Endodermal cell (in vitro differentiated cells): ENCODE results near the gene ATN1. TPM values are rescaled to one million over a fixed set of nuclear protein-coding genes. Genes with fewer than 3 reads are reported as not detected.
"Not testable (repeated sequence)": the region's sequence is repeated elsewhere in the genome, so short reads cannot be mapped to it uniquely, and the experiment has no call there.

Experiments used
- DNase-seq: peaks from one replicate; pipeline ENCODE4 v3.0.0-alpha.2; 2017
- H3K27ac ChIP-seq: 2 replicates; pipeline ENCODE4 v1.5.1; 2013; ENCODE audit warnings: mild to moderate bottlenecking, low read depth, low read length, moderate library complexity
- H3K27me3 ChIP-seq: 2 replicates; pipeline ENCODE4 v1.6.1; 2013; ENCODE audit warnings: mild to moderate bottlenecking, low read length, moderate library complexity; ENCODE audit not compliant: insufficient read depth, control insufficient read depth, poor library complexity, severe bottlenecking
- H3K36me3 ChIP-seq: 2 replicates; pipeline ENCODE4 v1.7.0; 2013; ENCODE audit warnings: mild to moderate bottlenecking, low read length, moderate library complexity; ENCODE audit not compliant: control insufficient read depth, insufficient read depth
- H3K4me1 ChIP-seq: one replicate; pipeline ENCODE4 v1.7.0; 2013; ENCODE audit warnings: low read length; ENCODE audit not compliant: control insufficient read depth, insufficient read depth
- H3K4me3 ChIP-seq: 2 replicates; pipeline ENCODE4 v1.5.1; 2013; ENCODE audit warnings: mild to moderate bottlenecking, low read length, moderate library complexity
- H3K9ac ChIP-seq: 2 replicates; pipeline ENCODE4 v1.6.1; 2013; ENCODE audit warnings: mild to moderate bottlenecking, low read length, moderate library complexity; ENCODE audit not compliant: poor library complexity, severe bottlenecking; ENCODE audit errors: extremely low read depth
- H3K9me3 ChIP-seq: 2 replicates; pipeline ENCODE4 v1.6.1; 2013; ENCODE audit warnings: mild to moderate bottlenecking, low read length, moderate library complexity; ENCODE audit not compliant: control insufficient read depth
- H3K27ac Mint-ChIP-seq: 2 replicates; pipeline ENCODE4 v1.8.0; 2020; ENCODE audit warnings: mixed read lengths
- H3K27me3 Mint-ChIP-seq: 2 replicates; pipeline ENCODE4 v1.8.0; 2021; ENCODE audit warnings: mild to moderate bottlenecking, mixed read lengths; ENCODE audit not compliant: insufficient read depth
- H3K36me3 Mint-ChIP-seq: 2 replicates; pipeline ENCODE4 v1.8.0; 2020; ENCODE audit warnings: low read depth, mixed read lengths
- H3K4me1 Mint-ChIP-seq: 2 replicates; pipeline ENCODE4 v1.8.0; 2020; ENCODE audit warnings: mixed read lengths
- H3K4me3 Mint-ChIP-seq: 2 replicates; pipeline ENCODE4 v1.8.0; 2020; ENCODE audit warnings: mild to moderate bottlenecking, moderate library complexity, mixed read lengths
- H3K9me3 Mint-ChIP-seq: 2 replicates; pipeline ENCODE4 v1.8.0; 2020; ENCODE audit warnings: mild to moderate bottlenecking, mixed read lengths
- WGBS, 2 experiments: methylation state at CpG; one replicate each; pipeline versions ENCODE4 v1.1.5 to v1.1.7; 2013; ENCODE audit warnings: missing lambda C conversion rate in 2 of 2, mixed read lengths in 1 of 2; ENCODE audit not compliant: insufficient coverage in 1 of 2, insufficient read length in 1 of 2; 5-methylcytosine and 5-hydroxymethylcytosine counted together
- total RNA-seq, 2 donors: library from RNA; stranded (reverse); fragmentation: NEBNext Ultra II Directional in 1 of 2; extraction: Animal tissue kit (Norgen Biotek cat#: 25700) in 1 of 2; gene quantifications; 2 replicates in 1 of 2; 3 replicates in 1 of 2; pipeline ENCODE4 v1.2.1, GENCODE V29; 2021
- TF ChIP-seq, protein P1 (sequence below): fragments of 200-600 bp; sonication (generic); conservative IDR thresholded peaks from 2 replicates; pipeline ENCODE4 v1.5.0; 2021; ENCODE audit warnings: antibody characterized with exemption, mild to moderate bottlenecking

The ATN1 gene
- total RNA-seq, 2 donors from 2014 or later: 111 to 244 TPM

DNA sequence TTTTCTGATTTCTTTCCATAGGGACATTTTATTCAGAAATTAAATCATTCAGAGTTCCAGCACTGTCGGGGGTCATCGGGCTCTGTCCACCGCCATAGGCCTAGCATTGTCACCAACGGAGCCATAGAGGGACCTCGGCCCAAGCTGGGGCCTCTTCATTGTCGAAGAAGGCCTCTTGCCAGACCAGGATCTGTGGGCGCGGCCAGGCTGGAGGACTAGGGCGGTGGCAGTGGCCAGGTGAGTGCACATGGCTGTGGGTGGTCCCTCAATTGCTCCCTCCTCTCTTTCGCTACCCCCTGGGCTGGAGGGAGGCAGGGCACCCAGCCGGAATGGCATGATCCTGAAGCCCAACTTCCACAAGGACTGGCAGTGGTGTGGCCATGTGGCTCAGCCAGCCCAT, 44.1 kb upstream of the ATN1 start:
- 91 to 95% methylated on average over 6 to 11 of the region's 11 CpGs for WGBS, 2 experiments
- no peak for DNase-seq
- H3K4me3 ChIP-seq: no peak overlapping the region
- Mint-ChIP-seq H3K4me3 (no peak overlapping the region), H3K27ac (peak overlapping the region; percentile 75), H3K9me3 (no peaks in the 10 kb centered on the region), H3K27me3 (no peaks in the 10 kb centered on the region), H3K4me1 (peaks cover 37% of the 10 kb centered on the region), H3K36me3 (peaks cover 46% of the 10 kb centered on the region)
- no peaks in the 10 kb centered on the region for H3K9me3 ChIP-seq
- H3K27ac ChIP-seq: no peak overlapping the region
- TF ChIP-seq, protein P1, sequence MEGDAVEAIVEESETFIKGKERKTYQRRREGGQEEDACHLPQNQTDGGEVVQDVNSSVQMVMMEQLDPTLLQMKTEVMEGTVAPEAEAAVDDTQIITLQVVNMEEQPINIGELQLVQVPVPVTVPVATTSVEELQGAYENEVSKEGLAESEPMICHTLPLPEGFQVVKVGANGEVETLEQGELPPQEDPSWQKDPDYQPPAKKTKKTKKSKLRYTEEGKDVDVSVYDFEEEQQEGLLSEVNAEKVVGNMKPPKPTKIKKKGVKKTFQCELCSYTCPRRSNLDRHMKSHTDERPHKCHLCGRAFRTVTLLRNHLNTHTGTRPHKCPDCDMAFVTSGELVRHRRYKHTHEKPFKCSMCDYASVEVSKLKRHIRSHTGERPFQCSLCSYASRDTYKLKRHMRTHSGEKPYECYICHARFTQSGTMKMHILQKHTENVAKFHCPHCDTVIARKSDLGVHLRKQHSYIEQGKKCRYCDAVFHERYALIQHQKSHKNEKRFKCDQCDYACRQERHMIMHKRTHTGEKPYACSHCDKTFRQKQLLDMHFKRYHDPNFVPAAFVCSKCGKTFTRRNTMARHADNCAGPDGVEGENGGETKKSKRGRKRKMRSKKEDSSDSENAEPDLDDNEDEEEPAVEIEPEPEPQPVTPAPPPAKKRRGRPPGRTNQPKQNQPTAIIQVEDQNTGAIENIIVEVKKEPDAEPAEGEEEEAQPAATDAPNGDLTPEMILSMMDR: no peak
- H3K36me3 ChIP-seq: peaks cover 26% of the 10 kb centered on the region
- peaks cover 4% of the 10 kb centered on the region for H3K4me1 ChIP-seq
- H3K9ac ChIP-seq: no peak overlapping the region
- H3K27me3 ChIP-seq: no peaks in the 10 kb centered on the region

DNA sequence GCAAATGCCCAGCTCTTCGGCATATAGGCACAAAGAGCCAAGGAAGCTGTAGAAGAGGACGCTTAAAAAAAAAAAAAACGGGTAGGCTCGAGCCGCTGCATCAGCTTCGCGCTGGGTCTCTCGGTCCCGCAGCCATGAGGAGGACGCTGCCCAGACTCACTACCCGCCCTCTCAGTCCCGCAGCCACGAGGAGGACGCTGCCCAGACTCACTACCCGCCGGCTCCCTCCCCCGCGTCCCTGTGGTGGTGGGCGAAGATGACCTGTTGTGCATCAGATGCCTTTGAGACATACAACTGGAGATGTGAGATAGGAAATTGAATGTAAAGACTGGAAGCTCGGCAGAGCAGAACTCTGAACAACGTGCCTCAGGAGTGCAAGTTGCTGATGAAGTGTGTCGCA, 43.2 kb upstream of the ATN1 start:
- Mint-ChIP-seq H3K27ac (peak overlapping the region; percentile 14), H3K36me3 (peaks cover 45% of the 10 kb centered on the region), H3K27me3 (no peaks in the 10 kb centered on the region), H3K4me3 (no peak overlapping the region), H3K4me1 (peaks cover 41% of the 10 kb centered on the region), H3K9me3 (no peaks in the 10 kb centered on the region)
- Histone ChIP-seq H3K27ac (no peak overlapping the region), H3K4me1 (peaks cover 4% of the 10 kb centered on the region), H3K9me3 (no peaks in the 10 kb centered on the region), H3K27me3 (no peaks in the 10 kb centered on the region), H3K4me3 (no peak overlapping the region), H3K9ac (no peak overlapping the region), H3K36me3 (peaks cover 26% of the 10 kb centered on the region)
- TF ChIP-seq, protein P1: no peak
- DNase-seq: no peak
- 79 to 88% methylated on average over 16 to 22 of the region's 22 CpGs for WGBS, 2 experiments

DNA sequence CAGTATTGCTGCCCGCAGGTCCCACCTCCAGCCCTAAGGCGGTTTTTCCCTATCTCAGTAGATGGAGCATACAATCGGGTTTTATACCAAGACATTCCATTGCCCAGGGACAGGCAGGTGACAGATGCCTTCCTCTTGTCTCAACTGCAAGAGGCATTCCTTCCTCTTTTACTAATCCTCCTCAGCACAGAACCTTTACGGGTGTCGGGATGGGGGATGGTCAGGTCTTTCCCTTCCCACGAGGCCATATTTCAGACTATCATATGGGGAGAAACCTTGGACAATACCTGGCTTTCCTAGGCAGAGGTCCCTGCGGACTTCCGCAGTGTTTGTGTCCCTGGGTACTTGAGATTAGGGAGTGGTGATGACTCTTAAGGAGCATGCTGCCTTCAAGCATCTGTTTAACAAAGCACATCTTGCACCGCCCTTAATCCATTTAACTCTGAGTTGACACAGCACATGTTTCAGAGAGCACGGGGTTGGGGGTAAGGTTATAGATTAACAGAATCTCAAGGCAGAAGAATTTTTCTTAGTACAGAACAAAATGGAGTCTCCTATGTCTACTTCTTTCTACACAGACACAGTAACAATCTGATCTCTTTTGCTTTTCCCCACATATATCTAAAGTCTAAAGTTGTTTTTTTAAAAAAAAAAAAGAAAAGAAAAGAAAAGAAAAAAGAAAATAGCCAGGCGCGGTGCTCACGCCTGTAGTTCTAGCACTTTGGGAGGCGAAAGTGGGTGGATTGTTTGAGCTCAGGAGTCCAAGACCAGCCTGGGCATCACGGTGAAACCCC, 41.4 kb upstream of the ATN1 start:
- Mint-ChIP-seq H3K4me3 (peak overlapping the region; percentile 48), H3K27ac (peak overlapping the region; percentile 99), H3K36me3 (peaks cover 51% of the 10 kb centered on the region), H3K4me1 (peaks cover 50% of the 10 kb centered on the region)
- H3K9me3 Mint-ChIP-seq, H3K4me3 ChIP-seq, DNase-seq, H3K27me3 ChIP-seq, H3K4me1 ChIP-seq, H3K9me3 ChIP-seq, H3K27me3 Mint-ChIP-seq, H3K27ac ChIP-seq: not testable (repeated sequence)
- Histone ChIP-seq H3K36me3 (peaks cover 26% of the 10 kb centered on the region), H3K9ac (peak overlapping the region; percentile 38)
- 44 to 50% methylated on average over 2 to 9 of the region's 15 CpGs for WGBS, 2 experiments
